Hepatocyte (in vitro differentiated cells): ENCODE measurements around the gene DNAH5.

Experiments
- CTCF ChIP-seq: fragments of 200-600 bp; sonication (generic); IDR thresholded peaks from 2 replicates; pipeline ENCODE4 v1.5.1; 2016; ENCODE audit warnings: antibody characterized with exemption, mild to moderate bottlenecking; ENCODE audit not compliant: poor library complexity
- EZH2 ChIP-seq: fragments of 200-600 bp; sonication (generic); IDR thresholded peaks from 2 replicates; pipeline ENCODE4 v1.6.1; 2016; ENCODE audit warnings: antibody characterized with exemption, mild to moderate bottlenecking, borderline replicate concordance
- EZH2phosphoT487 ChIP-seq: fragments of 200-600 bp; sonication (generic); IDR thresholded peaks from one replicate; pipeline ENCODE4 v1.6.1; 2018; ENCODE audit warnings: antibody characterized with exemption, mild to moderate bottlenecking, low read depth, moderate library complexity; ENCODE audit not compliant: unreplicated experiment, severe bottlenecking

- TF ChIP-seq CTCF (no peak), EZH2phosphoT487 (no peak), EZH2 (no peak)
Observed at GRCh38 chr5:13809921-13810320, 134.6 kb downstream of the DNAH5 start.
